HepG2 (cell line): ENCODE measurements around the gene GNAI2. TPM values are rescaled to one million over a fixed set of nuclear protein-coding genes. Genes with fewer than 3 reads are reported as not detected.

Source experiments
- ARID4A ChIP-seq: sonication (generic); formaldehyde crosslinking; IDR thresholded peaks from 2 replicates; pipeline ENCODE4 v1.5.0; 2020; ENCODE audit warnings: mild to moderate bottlenecking, missing genetic modification reagents, borderline replicate concordance
- ATF3 ChIP-seq: sonication (generic); formaldehyde crosslinking; IDR thresholded peaks from 2 replicates; pipeline ENCODE4 v1.4.0; 2020; ENCODE audit warnings: missing genetic modification reagents
- CEBPZ ChIP-seq: IDR thresholded peaks from 2 replicates; pipeline ENCODE4 v1.6.1; 2012; ENCODE audit warnings: low read length, improper control_type of control experiment
- FOXP4 ChIP-seq: sonication (generic); formaldehyde crosslinking; IDR thresholded peaks from 2 replicates; pipeline ENCODE4 v1.4.0; 2020; ENCODE audit warnings: missing genetic modification reagents
- POLR2G ChIP-seq: fragments of 200-400 bp; formaldehyde crosslinking; IDR thresholded peaks from 2 replicates; pipeline ENCODE4 v1.6.1; 2018; ENCODE audit warnings: mild to moderate bottlenecking, low read depth, low read length, moderate library complexity
- SKIL ChIP-seq: sonication (generic); formaldehyde crosslinking; IDR thresholded peaks from 2 replicates; pipeline ENCODE4 v1.8.0; 2022; ENCODE audit warnings: missing genetic modification reagents, mild to moderate bottlenecking, moderate library complexity, borderline replicate concordance
- ZBTB1 ChIP-seq: sonication (generic); formaldehyde crosslinking; IDR thresholded peaks from 2 replicates; pipeline ENCODE4 v1.4.0; 2020; ENCODE audit warnings: missing genetic modification reagents, borderline replicate concordance
- ZNF430 ChIP-seq: sonication (generic); formaldehyde crosslinking; IDR thresholded peaks from 2 replicates; pipeline ENCODE4 v1.9.0; 2021; ENCODE audit warnings: mild to moderate bottlenecking, missing genetic modification reagents
- ZNF496 ChIP-seq: sonication (generic); formaldehyde crosslinking; IDR thresholded peaks from 2 replicates; pipeline ENCODE4 v1.8.1; 2023; ENCODE audit warnings: mild to moderate bottlenecking, moderate library complexity, missing genetic modification reagents; ENCODE audit not compliant: insufficient replicate concordance
- ZNF563 ChIP-seq: sonication (generic); formaldehyde crosslinking; IDR thresholded peaks from 2 replicates; pipeline ENCODE4 v1.8.0; 2022; ENCODE audit warnings: mild to moderate bottlenecking, moderate library complexity, missing genetic modification reagents
- ZNF598 ChIP-seq: sonication (generic); formaldehyde crosslinking; IDR thresholded peaks from 2 replicates; pipeline ENCODE4 v1.5.1; 2020; ENCODE audit warnings: mild to moderate bottlenecking, missing genetic modification reagents, borderline replicate concordance
- ZNF790 ChIP-seq: sonication (generic); formaldehyde crosslinking; IDR thresholded peaks from 2 replicates; pipeline ENCODE4 v1.8.0; 2022; ENCODE audit warnings: missing genetic modification reagents, mild to moderate bottlenecking, borderline replicate concordance
- polyA plus RNA-seq, 8 experiments: library from polyadenylated mRNA; depleted of rRNA in 3 of 8; stranded (reverse) in 7 of 8; unstranded in 1 of 8; fragments of >200 nt; fragmentation: Illumina TruSeq in 4 of 8; extraction: Trizol in 4 of 8; gene quantifications; 2 replicates each; pipeline versions ENCODE4 v1.2.1 to v1.2.3, GENCODE V29; 2011 to 2016; ENCODE audit warnings: low read depth in 4 of 8, missing spikeins in 1 of 8, mixed read lengths in 1 of 8; ENCODE audit not compliant: insufficient read depth in 1 of 8
- total RNA-seq, 5 experiments: library from RNA; depleted of rRNA; stranded (reverse); fragments of >200 nt; fragmentation: Illumina TruSeq; extraction: Trizol; gene quantifications; 2 replicates each; pipeline ENCODE4 v1.2.3, GENCODE V29; 2016; ENCODE audit warnings: low read depth in 1 of 5
- TF ChIP-seq, protein P1 (sequence below): IDR thresholded peaks from 2 replicates; pipeline ENCODE4 v1.6.1; 2016; ENCODE audit warnings: mild to moderate bottlenecking

Gene GNAI2
- total and polyA plus RNA-seq, 2 of the 13 experiments (the other 11 are each of a cell fraction or from before 2014, with no cell fraction given): 51.1 to 66.2 TPM

DNA sequence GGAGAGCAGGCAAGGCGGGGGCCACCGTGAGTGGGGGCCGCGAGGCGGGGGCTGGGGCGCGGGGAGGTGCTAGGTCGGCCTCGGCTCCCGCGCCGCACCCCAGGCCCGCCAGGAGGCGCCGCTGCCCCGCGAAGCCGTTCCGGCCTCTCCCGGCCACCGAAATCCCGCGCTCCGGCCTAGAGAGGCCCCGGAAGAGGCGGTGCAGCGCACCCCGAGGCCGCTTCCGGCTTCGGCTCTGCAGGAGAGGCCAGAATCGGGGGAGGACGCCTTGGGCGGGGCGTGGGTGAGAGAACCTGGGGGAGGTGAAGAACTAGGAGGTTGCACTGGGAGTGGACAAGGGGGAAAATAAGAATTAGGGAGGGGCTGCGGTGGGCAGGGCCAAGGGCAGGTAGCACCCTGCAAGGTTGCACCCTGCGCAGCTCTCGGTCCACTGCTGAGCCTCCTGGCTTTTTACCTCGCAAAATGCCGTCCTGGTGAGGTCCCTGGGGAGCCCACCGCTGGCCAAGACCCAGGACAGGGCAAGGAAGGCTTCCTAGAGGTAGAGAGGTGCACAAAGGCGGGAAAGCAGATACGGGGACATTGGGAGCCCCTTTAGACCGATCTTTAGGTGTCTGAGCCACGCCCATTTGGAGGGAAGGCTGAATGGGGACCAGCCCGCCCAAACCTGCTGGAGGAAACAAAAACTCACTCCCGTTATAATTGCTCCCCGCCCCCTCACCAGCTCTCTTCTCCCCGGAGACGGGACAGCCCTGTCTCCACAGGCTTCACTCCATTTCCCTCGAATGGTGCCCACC is 8.4 kb upstream of the GNAI2 start (continued):
- TF ChIP-seq ATF3 (CRISPR knock-in tag): no peak; the same call in 1 of the 2 replicates
- no peak for TF ChIP-seq CEBPZ
- peak; percentile 55; the same call in 1 of the 2 replicates for TF ChIP-seq FOXP4
- no peak for TF ChIP-seq ZNF790 (CRISPR knock-in tag)
- TF ChIP-seq, protein P1, sequence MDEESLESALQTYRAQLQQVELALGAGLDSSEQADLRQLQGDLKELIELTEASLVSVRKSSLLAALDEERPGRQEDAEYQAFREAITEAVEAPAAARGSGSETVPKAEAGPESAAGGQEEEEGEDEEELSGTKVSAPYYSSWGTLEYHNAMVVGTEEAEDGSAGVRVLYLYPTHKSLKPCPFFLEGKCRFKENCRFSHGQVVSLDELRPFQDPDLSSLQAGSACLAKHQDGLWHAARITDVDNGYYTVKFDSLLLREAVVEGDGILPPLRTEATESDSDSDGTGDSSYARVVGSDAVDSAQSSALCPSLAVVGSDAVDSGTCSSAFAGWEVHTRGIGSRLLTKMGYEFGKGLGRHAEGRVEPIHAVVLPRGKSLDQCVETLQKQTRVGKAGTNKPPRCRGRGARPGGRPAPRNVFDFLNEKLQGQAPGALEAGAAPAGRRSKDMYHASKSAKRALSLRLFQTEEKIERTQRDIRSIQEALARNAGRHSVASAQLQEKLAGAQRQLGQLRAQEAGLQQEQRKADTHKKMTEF (CRISPR knock-in tag): peak; percentile 95
- 0 out of 2 replicates have a peak, but pooled peaks have one; percentile 32 for TF ChIP-seq SKIL (CRISPR knock-in tag)
- TF ChIP-seq POLR2G: peak; percentile 82
- TF ChIP-seq ZNF598 (CRISPR knock-in tag): no peak
- TF ChIP-seq ZNF563 (CRISPR knock-in tag): no peak; the same call in 1 of the 2 replicates
- no peak for TF ChIP-seq ZBTB1 (CRISPR knock-in tag)
- TF ChIP-seq ZNF430 (CRISPR knock-in tag): 0 out of 2 replicates have a peak, but pooled peaks have one; percentile 52
- TF ChIP-seq ZNF496 (CRISPR knock-in tag): no peak
- TF ChIP-seq ARID4A (CRISPR knock-in tag): peak; percentile 89
